Stimulated activated CD8-positive, alpha-beta memory T cell treated with anti-CD3 and anti-CD28 coated beads, Interleukin-4, amount 100 ng/mL, for 24 hours (primary cell): ENCODE results near the gene PEX26.
"Not testable (repeated sequence)": the region's sequence is repeated elsewhere in the genome, so short reads cannot be mapped to it uniquely, and the experiment has no call there.

Experiments used
- DNase-seq: peaks from one replicate; pipeline ENCODE4 v3.0.0-alpha.2; 2020; ENCODE audit warnings: low read depth

The PEX26 gene

GRCh38 chr22:18119409-18120110 is 41.8 kb downstream of the PEX26 start:
- no peak for DNase-seq

- no peak for DNase-seq
Observed at GRCh38 chr22:18120857-18121256, 43.1 kb downstream of the PEX26 start.

GRCh38 chr22:18121506-18121905 is 43.7 kb downstream of the PEX26 start:
- no peak for DNase-seq

- no peak for DNase-seq
Observed at GRCh38 chr22:18121954-18122554, 44.3 kb downstream of the PEX26 start.

- not testable (repeated sequence) for DNase-seq
Observed at GRCh38 chr22:18123476-18124025, 45.8 kb downstream of the PEX26 start.

GRCh38 chr22:18126606-18127005 is 48.8 kb downstream of the PEX26 start:
- no peak for DNase-seq

- no peak for DNase-seq
Observed at GRCh38 chr22:18130018-18130417, 52.2 kb downstream of the PEX26 start.

GRCh38 chr22:18130699-18131429 is 53.1 kb downstream of the PEX26 start:
- no peak for DNase-seq

- no peak for DNase-seq
Observed at GRCh38 chr22:18133452-18133851, 55.7 kb downstream of the PEX26 start.

GRCh38 chr22:18136563-18137320 is 59.0 kb downstream of the PEX26 start:
- DNase-seq: no peak

GRCh38 chr22:18141004-18141403 is 63.2 kb downstream of the PEX26 start:
- DNase-seq: not testable (repeated sequence)

GRCh38 chr22:18144105-18144504 is 66.3 kb downstream of the PEX26 start:
- no peak for DNase-seq

GRCh38 chr22:18145676-18146388 is 68.0 kb downstream of the PEX26 start:
- no peak for DNase-seq

- DNase-seq: no peak
Observed at GRCh38 chr22:18146389-18146753, 68.6 kb downstream of the PEX26 start.

- no peak for DNase-seq
Observed at GRCh38 chr22:18147791-18148190, 70.0 kb downstream of the PEX26 start.

- no peak for DNase-seq
Observed at GRCh38 chr22:18148293-18148965, 70.6 kb downstream of the PEX26 start.

GRCh38 chr22:18152519-18152918 is 74.7 kb downstream of the PEX26 start:
- no peak for DNase-seq

GRCh38 chr22:18154821-18155390 is 77.1 kb downstream of the PEX26 start:
- DNase-seq: no peak
